ENCODE measurements around the gene ZNF276.

ZNF276 gene

DNA sequence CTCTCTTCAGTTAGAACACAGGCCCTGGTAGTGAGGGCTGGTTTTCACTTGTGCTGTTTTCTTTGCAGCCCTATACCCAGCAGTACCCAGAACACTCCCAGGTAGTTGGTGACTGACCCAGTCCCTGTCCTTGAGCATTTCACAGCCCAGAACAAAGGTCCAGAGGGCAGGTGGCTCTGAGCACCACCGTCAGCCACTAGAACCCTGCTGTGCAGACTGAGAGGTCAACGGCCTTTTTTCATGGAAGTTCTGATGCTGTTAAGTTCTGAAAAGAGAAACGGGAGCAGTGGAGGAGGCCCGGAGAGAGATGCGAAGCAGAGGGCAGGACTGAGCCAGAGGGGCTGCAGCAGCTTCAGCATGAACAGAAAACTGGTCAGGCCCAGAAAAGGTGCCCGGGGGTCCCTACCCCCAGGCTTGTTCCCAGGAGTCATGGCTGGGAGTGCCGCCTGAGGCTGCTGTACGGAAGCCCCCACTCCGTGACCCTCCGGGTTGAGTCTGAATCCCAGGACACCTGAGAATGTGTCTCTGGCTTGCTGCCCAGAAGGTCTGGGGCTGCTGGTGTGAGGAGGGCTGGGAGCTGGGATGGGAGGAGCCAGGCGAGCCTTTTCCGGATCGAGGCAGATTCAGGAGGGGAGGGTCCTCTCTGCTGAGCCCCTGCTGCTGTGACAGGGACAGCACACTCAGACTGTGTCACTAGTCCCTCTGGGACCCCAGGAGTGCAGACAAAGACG is 8.7 kb downstream of the ZNF276 start:
- H3K4me3 ChIP-seq (ENCODE audit: low read length): no peak overlapping the region
- DNase-seq (ENCODE audit: low read depth): no peak
- no peak for TF ChIP-seq CTCF (conservative IDR thresholded peaks at IDR 0.05; ENCODE audit: low read depth, low read length)

GRCh38 chr16:89730610-89731234 is 9.4 kb downstream of the ZNF276 start:
- no peak overlapping the region for H3K4me3 ChIP-seq (ENCODE audit: low read length)
- no peak for TF ChIP-seq CTCF (conservative IDR thresholded peaks at IDR 0.05; ENCODE audit: low read depth, low read length)
- DNase-seq (ENCODE audit: low read depth): no peak

GRCh38 chr16:89732142-89732917 is 11.0 kb downstream of the ZNF276 start:
- no peak for TF ChIP-seq CTCF (conservative IDR thresholded peaks at IDR 0.05; ENCODE audit: low read depth, low read length)
- no peak for DNase-seq (ENCODE audit: low read depth)
- H3K4me3 ChIP-seq (ENCODE audit: low read length): no peak overlapping the region

DNA sequence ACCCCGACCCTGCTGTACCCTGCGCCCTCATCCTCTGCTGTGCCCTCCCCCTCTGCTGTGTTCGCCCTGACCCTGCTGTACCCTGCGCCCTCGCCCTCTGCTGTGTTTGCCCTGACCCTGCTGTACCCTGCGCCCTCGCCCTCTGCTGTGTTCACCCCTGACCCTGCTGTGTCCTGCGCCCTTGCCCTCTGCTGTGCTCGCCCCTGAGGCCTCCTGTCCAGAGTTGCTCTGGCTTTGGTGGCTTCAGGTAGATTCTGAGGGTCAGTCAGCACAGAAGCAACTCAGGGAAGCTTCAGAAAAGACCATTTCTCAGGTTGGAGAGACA is 11.5 kb downstream of the ZNF276 start:
- no peak for DNase-seq (ENCODE audit: low read depth)
- no peak for TF ChIP-seq CTCF (conservative IDR thresholded peaks at IDR 0.05; ENCODE audit: low read depth, low read length)
- no peak overlapping the region for H3K4me3 ChIP-seq (ENCODE audit: low read length)

DNA sequence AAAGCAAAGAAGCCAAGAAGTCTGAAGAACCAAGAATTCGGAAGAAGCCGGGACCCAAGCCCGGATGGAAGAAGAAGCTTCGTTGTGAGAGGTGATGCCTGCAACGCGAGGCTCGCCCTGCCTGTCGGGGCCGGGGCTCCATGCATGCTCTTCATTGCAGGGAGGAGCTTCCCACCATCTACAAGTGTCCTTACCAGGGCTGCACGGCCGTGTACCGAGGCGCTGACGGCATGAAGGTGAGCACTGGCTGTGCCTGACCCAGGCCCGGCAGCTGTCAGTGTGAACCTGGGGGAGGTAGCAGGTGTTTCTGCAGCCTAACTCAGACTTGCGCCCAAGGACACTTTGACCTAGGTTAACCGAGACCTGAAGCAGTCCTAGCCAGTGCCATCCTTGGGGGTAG is 12.0 kb downstream of the ZNF276 start:
- no peak overlapping the region for H3K4me3 ChIP-seq (ENCODE audit: low read length)
- no peak for DNase-seq (ENCODE audit: low read depth)
- no peak for TF ChIP-seq CTCF (conservative IDR thresholded peaks at IDR 0.05; ENCODE audit: low read depth, low read length)

- no peak for TF ChIP-seq CTCF (conservative IDR thresholded peaks at IDR 0.05; ENCODE audit: low read depth, low read length)
Measured at GRCh38 chr16:89733792-89734191, 12.5 kb downstream of the ZNF276 start.

More at GRCh38 chr16:89733792-89734191, 12.5 kb downstream of the ZNF276 start:
- no peak for DNase-seq (ENCODE audit: low read depth)
- no peak overlapping the region for H3K4me3 ChIP-seq (ENCODE audit: low read length)
